ENCODE results near the gene KRI1.

Gene KRI1

DNA sequence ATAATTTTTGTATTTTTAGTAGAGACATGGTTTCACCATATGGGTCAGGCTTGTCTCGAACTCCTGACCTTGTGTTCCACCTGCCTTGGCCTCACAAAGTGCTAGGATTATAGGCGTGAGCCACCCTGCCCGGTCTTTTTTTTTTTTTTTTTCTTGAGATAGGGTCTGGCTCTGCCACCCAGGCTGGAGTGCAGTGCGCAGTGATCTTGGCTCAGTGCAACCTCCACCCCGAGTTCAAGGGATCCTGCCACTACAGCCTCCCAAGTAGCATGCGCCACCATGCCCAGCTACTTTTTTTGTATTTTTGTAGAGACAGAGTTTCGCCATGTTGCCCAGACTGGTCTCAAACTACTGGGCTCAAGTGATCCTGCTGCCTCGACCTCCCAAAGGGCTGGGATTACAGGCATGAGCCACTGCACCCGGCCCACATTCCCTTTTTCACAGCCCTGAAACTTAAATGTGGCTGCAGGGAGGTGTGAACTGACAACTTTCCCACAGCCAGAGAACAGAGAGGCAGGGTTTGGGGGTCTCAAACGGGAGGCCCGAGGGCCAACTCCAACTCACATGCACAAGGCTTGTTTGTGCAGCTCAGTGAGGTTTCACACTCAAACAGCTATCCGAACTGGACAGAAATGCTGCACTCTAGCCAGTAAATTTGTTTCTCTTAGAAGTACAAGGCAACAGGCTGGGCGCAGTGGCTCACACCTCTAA, 44.2 kb downstream of the KRI1 start:
- ChIA-PET POLR2A (no interaction called here), CTCF (interaction anchor here (1.0 to 4.5 kb wide), 4 partner anchors 9 to 20 kb away, joined by 3 to 16 read pairs (median 4); no protein-coding TSS in a partner anchor)
- DNase-seq (ENCODE audit: extremely low spot score): no peak
- TF ChIP-seq, protein P1, sequence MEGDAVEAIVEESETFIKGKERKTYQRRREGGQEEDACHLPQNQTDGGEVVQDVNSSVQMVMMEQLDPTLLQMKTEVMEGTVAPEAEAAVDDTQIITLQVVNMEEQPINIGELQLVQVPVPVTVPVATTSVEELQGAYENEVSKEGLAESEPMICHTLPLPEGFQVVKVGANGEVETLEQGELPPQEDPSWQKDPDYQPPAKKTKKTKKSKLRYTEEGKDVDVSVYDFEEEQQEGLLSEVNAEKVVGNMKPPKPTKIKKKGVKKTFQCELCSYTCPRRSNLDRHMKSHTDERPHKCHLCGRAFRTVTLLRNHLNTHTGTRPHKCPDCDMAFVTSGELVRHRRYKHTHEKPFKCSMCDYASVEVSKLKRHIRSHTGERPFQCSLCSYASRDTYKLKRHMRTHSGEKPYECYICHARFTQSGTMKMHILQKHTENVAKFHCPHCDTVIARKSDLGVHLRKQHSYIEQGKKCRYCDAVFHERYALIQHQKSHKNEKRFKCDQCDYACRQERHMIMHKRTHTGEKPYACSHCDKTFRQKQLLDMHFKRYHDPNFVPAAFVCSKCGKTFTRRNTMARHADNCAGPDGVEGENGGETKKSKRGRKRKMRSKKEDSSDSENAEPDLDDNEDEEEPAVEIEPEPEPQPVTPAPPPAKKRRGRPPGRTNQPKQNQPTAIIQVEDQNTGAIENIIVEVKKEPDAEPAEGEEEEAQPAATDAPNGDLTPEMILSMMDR (IDR thresholded peaks at IDR 0.05; ENCODE audit: control extremely low read depth, extremely low read depth, low read depth, missing control alignments): no peak

DNA sequence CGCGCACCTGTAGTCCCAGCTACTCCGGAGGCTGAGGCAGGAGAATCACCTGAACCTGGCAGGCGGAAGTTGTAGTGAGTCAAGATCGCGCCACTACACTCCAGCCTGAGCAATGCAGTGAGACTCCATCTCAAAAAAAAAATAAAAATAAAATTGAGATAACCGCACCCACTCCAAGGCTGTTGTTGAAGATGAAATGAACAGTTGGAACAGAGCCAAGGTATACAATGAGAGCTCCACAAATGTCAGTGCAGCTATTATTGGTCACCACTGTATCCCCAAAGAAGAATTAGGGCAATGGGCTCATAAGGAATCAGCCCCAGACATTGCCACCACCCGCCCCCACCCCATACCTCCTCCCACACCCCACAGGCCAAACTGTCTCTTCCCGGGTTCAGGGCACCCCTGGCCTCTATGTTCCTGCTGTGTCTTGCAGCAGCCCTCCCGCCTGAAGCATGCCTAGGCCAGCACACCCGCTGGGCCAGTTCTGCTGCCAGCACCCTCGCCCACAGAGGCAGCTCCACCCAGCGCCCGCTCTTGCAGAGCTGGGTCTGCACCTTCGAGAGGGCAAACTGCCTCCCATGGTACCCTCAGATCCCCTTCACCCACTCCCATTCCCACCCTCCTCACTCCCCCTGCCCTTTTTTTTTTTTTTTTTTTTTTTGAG, 45.0 kb downstream of the KRI1 start:
- TF ChIP-seq, protein P1 (IDR thresholded peaks at IDR 0.05; ENCODE audit: control extremely low read depth, extremely low read depth, low read depth, missing control alignments): no peak
- DNase-seq (ENCODE audit: extremely low spot score): no peak
- CTCF ChIA-PET: interaction anchor here (1.1 to 4.5 kb wide), 6 partner anchors 9 to 124 kb away, joined by 3 to 16 read pairs (median 4); no protein-coding TSS in a partner anchor
- POLR2A ChIA-PET: no interaction called here

DNA sequence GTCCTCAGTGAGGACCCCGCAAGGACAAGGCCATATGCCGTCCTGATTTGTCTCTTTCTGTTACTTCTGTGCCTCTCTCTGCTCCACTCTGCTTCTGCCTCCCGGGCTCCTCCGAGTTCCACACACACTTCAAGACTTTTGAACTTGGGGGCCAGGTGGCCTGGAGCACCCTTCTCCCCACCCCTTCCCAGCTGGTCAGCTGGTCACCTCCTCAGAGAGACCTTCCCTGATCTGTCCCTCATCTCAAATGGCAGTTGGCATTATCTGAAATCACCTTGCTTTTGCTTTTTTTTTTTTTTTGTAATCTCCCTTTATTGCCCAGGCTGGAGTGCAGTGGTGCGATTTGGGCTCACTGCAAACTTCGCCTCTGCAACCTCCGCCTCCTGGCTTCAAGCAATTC, 46.4 kb downstream of the KRI1 start:
- POLR2A ChIA-PET: no interaction called here
- CTCF ChIA-PET: interaction anchor here (1.4 to 4.5 kb wide), 4 partner anchors 8 to 125 kb away, joined by 4 to 16 read pairs (median 4); no protein-coding TSS in a partner anchor
- DNase-seq (ENCODE audit: extremely low spot score): no peak
- TF ChIP-seq, protein P1 (IDR thresholded peaks at IDR 0.05; ENCODE audit: control extremely low read depth, extremely low read depth, low read depth, missing control alignments): no peak

DNA sequence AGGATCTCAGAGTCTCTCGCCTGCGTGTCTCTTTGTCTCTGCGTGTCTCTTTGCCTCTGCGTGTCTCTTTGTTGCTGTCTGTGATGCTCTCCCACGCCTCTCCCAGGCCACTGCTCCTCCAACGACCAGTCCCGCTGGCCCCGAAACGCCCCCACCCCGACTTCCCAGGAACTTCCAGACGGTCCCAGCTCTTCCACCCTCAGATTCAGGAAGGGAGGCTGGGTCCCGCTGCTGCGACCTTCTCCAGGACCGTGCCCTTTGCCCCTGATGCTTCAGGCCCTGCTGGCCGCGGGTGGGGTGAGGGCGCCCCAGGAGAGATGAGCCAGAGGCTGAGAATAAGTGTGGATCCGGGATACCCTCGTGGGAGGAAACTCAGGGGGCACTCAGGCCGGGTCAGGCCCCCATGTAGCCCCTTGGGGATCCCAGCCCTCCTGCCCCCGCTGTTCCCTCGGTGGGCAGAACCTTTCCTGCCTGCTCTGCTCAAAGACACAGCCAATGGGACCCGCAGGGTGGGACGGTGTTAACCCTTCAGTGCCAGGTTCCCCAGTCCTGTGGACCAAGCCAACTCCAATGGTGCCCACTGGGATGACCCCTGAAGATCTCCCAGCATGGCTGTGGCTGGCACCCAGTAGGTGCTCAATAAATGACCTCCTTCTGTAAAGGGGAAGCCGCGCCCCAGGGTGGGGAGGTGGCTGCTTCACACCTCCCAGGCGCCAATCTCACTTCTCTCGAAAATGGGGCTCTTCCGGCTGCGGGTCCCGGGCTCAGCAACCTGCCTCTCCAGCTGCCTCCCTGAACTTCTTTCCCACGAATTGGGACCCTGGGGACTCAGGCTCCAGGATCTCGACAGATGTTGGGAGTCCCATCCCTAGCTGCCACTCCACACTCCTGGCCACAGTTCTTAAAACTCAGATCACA, 47.1 kb downstream of the KRI1 start:
- ChIA-PET POLR2A (interaction anchor here (0.5 kb wide), 1 partner anchor 25 kb away, joined by 3 read pairs; no protein-coding TSS in a partner anchor), CTCF (interaction anchor here (2.0 to 4.5 kb wide), 4 partner anchors 9 to 126 kb away, joined by 4 to 16 read pairs (median 8); no protein-coding TSS in a partner anchor)
- TF ChIP-seq, protein P1 (IDR thresholded peaks at IDR 0.05; ENCODE audit: control extremely low read depth, extremely low read depth, low read depth, missing control alignments): no peak
- no peak for DNase-seq (ENCODE audit: extremely low spot score)

DNA sequence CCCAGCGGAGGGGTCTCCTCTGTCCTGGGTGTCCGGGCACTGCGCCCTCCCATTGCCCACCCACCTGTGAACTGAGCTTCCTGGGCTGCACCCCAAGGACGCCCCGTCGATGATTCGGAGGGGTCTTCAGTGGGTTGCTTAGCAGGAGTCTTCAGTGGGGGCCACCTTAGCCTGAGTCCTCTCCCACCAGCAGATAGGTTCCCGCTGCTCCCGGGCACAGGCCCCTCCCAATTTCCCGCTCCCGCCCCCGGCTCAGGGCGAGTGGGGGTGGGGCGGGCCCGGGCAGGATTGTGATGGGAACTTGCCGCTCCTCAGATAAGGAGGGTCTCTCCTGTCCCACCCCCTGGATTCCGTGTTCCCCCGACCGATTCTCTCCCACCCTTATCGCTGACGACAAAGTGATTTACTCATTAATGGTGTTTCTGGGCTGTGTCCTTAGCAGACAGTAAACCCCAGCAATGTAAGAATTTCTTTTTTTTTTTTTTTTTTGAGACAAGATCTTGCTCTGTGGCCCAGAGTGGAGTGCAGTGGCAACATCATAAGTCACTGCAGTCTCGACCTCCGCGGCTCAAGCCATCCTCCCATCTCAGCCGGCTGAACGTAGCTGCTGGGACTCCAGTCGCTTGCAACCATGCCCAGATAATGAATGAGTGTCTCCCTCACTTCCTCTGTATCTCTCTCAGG, 47.9 kb downstream of the KRI1 start:
- POLR2A ChIA-PET: interaction anchor here (0.5 kb wide), 1 partner anchor 18 kb away, joined by 5 read pairs; no protein-coding TSS in a partner anchor
- no peak for DNase-seq (ENCODE audit: extremely low spot score)
- CTCF ChIA-PET: interaction anchor here (0.8 to 3.6 kb wide), 5 partner anchors 13 to 114 kb away, joined by 3 to 12 read pairs (median 4); partner anchors contain the start of gene CDC37
- TF ChIP-seq, protein P1 (IDR thresholded peaks at IDR 0.05; ENCODE audit: control extremely low read depth, extremely low read depth, low read depth, missing control alignments): no peak

Measured in GM10248 (cell line).